ENCODE measurements around the gene ZNF558.

The ZNF558 gene

GRCh38 chr19:8832132-8833021 lies at the start of gene ZNF558, which contains the start of gene MBD3L1:
TSS of gene ZNF558 (minus strand) at chr19:8832304. CDS start at chr19:8822659, 9,645 bp downstream.
TSS of gene MBD3L1 (plus strand) at chr19:8832377. CDS start at chr19:8842679, 10,302 bp downstream.
- peak; percentile 80 for DNase-seq (ENCODE audit: low read depth)

- no peak for DNase-seq (ENCODE audit: low read depth)
Measured at GRCh38 chr19:8881512-8881911, 49.4 kb upstream of the ZNF558 start.

GRCh38 chr19:8880868-8881488 lies 48.9 kb upstream of the ZNF558 start:
- no peak for DNase-seq (ENCODE audit: low read depth)

GRCh38 chr19:8877854-8878705 lies 46.0 kb upstream of the ZNF558 start:
- DNase-seq (ENCODE audit: low read depth) = no peak

- no peak for DNase-seq (ENCODE audit: low read depth)
Measured at GRCh38 chr19:8866344-8866743, 34.2 kb upstream of the ZNF558 start.

GRCh38 chr19:8858260-8858659 lies 26.2 kb upstream of the ZNF558 start:
- no peak for DNase-seq (ENCODE audit: low read depth)

GRCh38 chr19:8850488-8850887 lies 18.4 kb upstream of the ZNF558 start:
- DNase-seq (ENCODE audit: low read depth) = no peak

- DNase-seq (ENCODE audit: low read depth) = no peak
Measured at GRCh38 chr19:8849232-8849631, 17.1 kb upstream of the ZNF558 start.

GRCh38 chr19:8846819-8847218 lies 14.7 kb upstream of the ZNF558 start:
- no peak for DNase-seq (ENCODE audit: low read depth)

- DNase-seq (ENCODE audit: low read depth) = no peak
Measured at GRCh38 chr19:8840708-8841107, 8.6 kb upstream of the ZNF558 start.

GRCh38 chr19:8835877-8836276 lies 3.8 kb upstream of the ZNF558 start:
- DNase-seq (ENCODE audit: low read depth) = no peak

- DNase-seq (ENCODE audit: low read depth) = no peak
Measured at GRCh38 chr19:8835446-8835845, 3.3 kb upstream of the ZNF558 start.

GRCh38 chr19:8831832-8832131 lies 322 bp downstream of the ZNF558 start:
- no peak for DNase-seq (ENCODE audit: low read depth)

- DNase-seq (ENCODE audit: low read depth) = no peak
Measured at GRCh38 chr19:8831373-8831772, 731 bp downstream of the ZNF558 start.

- DNase-seq (ENCODE audit: low read depth) = no peak
Measured at GRCh38 chr19:8827277-8827676, 4.8 kb downstream of the ZNF558 start.

- DNase-seq (ENCODE audit: low read depth) = no peak
Measured at GRCh38 chr19:8826371-8826770, 5.7 kb downstream of the ZNF558 start.

GRCh38 chr19:8821748-8822241 lies 10.3 kb downstream of the ZNF558 start:
- DNase-seq (ENCODE audit: low read depth) = no peak

GRCh38 chr19:8820234-8820633 lies 11.9 kb downstream of the ZNF558 start:
- DNase-seq (ENCODE audit: low read depth) = no peak

- DNase-seq (ENCODE audit: low read depth) = no peak
Measured at GRCh38 chr19:8815780-8816179, 16.3 kb downstream of the ZNF558 start.

- DNase-seq (ENCODE audit: low read depth) = no peak
Measured at GRCh38 chr19:8814176-8814575, 17.9 kb downstream of the ZNF558 start.

GRCh38 chr19:8811315-8812172 lies 20.6 kb downstream of the ZNF558 start:
- no peak for DNase-seq (ENCODE audit: low read depth)

Data from HS-5 (cell line).